VCaP (cell line): ENCODE measurements around the gene CIC.

Experiments used
- H3K27ac ChIP-seq: fragments of 450-650 bp; 2 replicates; pipeline ENCODE4 v1.5.1; 2017
- TF ChIP-seq, protein P1 (sequence below): fragments of 450-650 bp; conservative IDR thresholded peaks from 2 replicates; pipeline ENCODE4 v1.5.1; 2017; ENCODE audit warnings: mild to moderate bottlenecking, moderate library complexity

The CIC gene

DNA sequence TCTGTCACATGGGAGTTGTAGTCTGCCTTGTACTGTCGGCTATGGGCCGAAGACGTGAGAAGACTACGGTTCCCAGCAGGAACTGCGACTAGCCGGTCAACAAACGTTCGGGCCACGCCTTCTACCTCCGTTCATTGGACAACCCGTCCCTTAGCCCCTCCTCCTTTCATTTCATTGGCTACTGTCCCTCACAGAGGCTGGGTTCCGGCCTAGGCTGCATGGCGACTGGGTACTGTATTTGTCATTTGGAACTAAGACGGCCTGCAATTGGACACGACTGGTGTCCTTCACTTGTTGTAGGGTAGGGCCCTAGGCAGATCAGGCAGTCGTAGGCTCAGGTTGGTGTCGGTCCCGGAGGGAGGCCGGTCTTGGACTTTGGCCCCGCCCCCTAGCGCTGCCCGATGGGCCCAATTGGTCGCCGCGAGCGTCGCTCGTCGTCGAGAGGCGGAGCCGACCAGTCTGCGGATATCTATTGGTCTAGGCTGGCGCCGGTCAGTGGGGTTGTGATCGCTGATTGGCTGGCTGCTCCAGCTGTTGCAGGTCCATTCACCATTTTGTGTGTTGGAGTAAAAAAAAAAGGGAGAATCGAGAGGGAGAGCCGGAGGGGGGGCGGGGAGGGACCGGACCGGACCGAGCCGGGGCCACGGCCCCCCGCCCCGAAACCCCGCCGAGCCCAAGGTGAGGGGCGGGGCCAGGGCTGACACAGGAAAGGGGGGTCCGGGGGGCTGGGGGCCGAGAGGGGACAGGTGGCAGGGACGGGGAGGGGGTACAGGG, at the start of gene CIC:
CIC (plus strand) TSS at position 549 of the 774 bp plus-strand sequence. CDS start 2,532 bp downstream, outside the sequence.
- TF ChIP-seq, protein P1, sequence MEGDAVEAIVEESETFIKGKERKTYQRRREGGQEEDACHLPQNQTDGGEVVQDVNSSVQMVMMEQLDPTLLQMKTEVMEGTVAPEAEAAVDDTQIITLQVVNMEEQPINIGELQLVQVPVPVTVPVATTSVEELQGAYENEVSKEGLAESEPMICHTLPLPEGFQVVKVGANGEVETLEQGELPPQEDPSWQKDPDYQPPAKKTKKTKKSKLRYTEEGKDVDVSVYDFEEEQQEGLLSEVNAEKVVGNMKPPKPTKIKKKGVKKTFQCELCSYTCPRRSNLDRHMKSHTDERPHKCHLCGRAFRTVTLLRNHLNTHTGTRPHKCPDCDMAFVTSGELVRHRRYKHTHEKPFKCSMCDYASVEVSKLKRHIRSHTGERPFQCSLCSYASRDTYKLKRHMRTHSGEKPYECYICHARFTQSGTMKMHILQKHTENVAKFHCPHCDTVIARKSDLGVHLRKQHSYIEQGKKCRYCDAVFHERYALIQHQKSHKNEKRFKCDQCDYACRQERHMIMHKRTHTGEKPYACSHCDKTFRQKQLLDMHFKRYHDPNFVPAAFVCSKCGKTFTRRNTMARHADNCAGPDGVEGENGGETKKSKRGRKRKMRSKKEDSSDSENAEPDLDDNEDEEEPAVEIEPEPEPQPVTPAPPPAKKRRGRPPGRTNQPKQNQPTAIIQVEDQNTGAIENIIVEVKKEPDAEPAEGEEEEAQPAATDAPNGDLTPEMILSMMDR, result no peak
- H3K27ac ChIP-seq, result peak within 1 kb of the TSS; percentile 98

DNA sequence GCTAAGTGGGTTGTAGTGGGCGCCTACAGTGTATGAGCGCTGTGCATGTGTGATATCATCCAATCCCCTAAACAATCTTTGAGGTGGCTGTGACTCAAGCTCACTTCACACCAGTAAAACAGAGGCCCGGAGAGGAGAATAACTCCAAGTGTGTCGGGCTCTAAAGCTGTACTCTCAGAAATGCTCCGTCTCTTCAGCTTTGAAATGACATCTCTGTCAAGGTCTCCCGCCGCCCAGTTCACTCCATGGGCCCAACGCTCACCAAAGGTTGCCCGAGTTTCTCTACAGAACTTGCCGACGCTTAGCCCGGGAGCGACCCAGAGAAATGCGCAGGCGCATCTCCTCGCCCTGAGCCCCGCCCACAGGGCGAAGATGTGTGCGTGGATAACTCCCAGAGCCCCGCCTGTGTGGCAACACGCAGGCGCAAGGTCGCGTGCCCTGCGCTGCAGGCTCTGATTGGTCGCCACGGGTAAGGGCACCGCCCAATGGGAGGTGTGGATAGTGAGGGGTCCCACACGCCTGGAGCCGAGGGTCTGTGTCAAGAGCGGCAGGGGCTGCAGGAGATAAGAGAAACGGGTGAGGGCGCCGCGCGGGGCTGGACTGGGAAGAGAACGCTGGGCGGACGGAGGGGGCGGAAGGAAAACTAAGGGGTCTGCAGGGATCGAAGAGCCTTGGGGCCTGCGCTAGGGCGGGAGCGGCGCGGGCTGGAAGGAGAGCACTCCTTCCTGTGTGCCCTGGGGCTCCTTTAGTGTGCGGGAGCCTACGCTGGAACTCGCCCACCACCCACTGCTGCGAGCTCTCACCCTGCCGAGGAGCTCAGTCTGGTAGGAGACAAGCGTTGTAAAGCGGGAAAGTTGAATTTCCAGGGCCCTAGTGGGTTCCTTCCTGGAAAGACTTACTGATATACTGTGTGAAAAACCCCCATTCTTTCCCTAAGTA, 49.0 kb upstream of the CIC start, which contains the start of gene ZNF526:
ZNF526 (plus strand) TSS at position 501 of the 939 bp plus-strand sequence. CDS start 4,092 bp downstream, outside the sequence.
- TF ChIP-seq, protein P1, result no peak

DNA sequence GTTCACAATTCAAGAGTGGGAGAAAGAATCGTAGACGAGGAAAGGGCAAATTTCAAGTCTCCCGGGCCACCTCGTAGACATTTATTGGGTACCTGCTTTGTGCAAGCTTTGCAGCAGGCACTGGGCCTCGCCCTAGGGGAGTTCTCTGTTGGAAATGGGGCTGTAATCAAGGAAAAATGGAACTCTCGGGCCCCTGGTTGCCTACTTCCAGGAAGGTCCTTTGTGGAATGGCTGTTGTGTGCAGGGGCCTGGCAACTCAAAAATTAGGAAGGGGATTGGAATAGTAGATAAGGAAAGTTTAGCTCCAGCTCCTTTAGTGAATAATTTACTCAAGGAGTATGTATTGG, 48.3 kb upstream of the CIC start:
- TF ChIP-seq, protein P1, result no peak
- H3K27ac ChIP-seq, result peak overlapping the region; percentile 95

More for the DNA sequence above, 49.0 kb upstream of the CIC start, which contains the start of gene ZNF526:
- peak within 1 kb of the TSS; percentile 95 for H3K27ac ChIP-seq

DNA sequence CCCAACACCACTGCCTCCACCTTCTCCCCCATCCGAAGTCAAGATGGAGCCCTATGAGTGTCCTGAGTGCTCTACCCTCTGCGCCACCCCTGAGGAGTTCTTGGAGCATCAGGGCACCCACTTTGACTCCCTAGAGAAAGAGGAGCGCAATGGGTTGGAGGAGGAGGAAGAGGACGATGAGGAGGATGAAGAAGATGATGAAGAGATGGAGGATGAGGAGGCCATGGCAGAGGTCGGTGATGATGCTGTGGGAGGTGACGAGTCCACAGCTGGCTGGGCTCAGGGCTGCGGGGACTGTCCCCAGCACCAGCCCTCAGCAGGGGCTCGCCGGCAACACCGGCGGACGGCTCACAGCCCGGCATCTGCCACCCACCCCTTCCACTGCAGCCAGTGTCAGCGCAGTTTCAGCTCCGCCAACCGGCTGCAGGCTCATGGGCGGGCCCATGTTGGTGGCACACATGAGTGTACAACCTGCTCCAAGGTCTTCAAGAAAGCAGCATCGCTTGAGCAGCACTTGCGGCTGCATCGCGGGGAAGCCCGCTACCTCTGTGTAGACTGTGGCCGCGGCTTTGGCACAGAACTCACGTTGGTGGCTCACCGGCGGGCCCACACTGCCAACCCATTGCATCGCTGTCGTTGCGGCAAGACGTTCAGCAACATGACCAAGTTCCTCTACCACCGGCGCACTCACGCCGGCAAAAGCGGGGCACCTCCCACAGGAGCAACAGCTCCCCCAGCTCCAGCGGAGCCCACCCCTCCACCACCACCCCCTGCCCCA, 43.9 kb upstream of the CIC start:
- no peak overlapping the region for H3K27ac ChIP-seq
- TF ChIP-seq, protein P1, result no peak

DNA sequence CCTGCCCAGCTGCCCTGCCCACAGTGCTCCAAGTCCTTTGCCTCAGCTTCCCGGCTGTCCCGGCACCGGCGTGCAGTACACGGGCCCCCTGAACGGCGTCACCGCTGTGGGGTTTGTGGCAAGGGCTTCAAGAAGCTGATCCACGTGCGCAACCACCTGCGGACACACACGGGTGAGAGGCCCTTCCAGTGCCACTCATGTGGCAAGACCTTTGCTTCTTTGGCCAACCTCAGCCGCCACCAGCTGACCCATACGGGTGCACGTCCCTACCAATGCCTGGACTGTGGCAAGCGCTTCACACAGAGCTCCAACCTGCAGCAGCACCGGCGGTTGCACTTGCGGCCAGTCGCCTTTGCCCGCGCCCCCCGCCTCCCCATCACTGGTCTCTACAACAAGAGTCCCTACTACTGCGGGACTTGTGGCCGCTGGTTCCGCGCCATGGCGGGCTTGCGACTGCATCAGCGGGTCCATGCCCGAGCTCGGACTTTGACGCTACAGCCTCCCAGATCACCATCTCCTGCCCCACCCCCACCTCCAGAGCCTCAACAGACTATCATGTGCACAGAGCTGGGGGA, 43.2 kb upstream of the CIC start:
- no peak overlapping the region for H3K27ac ChIP-seq
- TF ChIP-seq, protein P1, result no peak

DNA sequence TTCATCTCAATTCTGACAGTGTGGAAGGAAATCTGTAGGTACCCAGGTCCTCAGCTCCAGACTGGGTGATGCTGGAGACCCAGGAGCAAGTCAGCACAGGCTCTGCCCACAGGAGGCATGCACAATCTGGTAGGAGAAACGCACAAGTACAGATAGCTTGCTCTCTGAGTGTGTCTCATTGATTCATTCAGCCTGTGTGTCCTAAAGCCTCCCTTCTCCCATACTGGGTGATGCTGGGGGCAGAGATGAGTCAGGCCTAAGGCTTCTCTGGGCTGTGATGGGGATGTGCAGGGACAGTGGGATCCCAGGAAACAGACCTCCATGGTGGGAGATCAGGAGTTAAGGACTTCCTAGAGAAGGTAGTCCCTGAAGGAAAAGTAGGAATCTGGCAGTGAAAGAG, 42.2 kb upstream of the CIC start:
- H3K27ac ChIP-seq, result no peak overlapping the region
- TF ChIP-seq, protein P1, result no peak
